WERI-Rb-1 (cell line): ENCODE results near the gene JPT1.

Experiments
- DNase-seq: peaks from one replicate; pipeline ENCODE4 v3.0.0-alpha.2; 2020
- H3K27ac ChIP-seq: fragments of 250-450 bp; sonication (Bioruptor Pico); 2 replicates; pipeline ENCODE4 v1.5.1; 2020; ENCODE audit warnings: mild to moderate bottlenecking, moderate library complexity
- H3K27me3 ChIP-seq: fragments of 250-450 bp; sonication (Bioruptor Pico); 2 replicates; pipeline ENCODE4 v1.5.1; 2021; ENCODE audit warnings: mild to moderate bottlenecking, low read depth, moderate library complexity; ENCODE audit not compliant: insufficient read depth, severe bottlenecking
- H3K36me3 ChIP-seq: fragments of 250-450 bp; sonication (Bioruptor Pico); 2 replicates; pipeline ENCODE4 v1.5.1; 2020; ENCODE audit warnings: mild to moderate bottlenecking, moderate library complexity
- H3K4me3 ChIP-seq: 2 replicates; pipeline ENCODE4 v1.5.1; 2011; ENCODE audit warnings: low read depth, mild to moderate bottlenecking, control low read depth, low read length
- H3K9me3 ChIP-seq: fragments of 250-450 bp; sonication (Bioruptor Pico); 2 replicates; pipeline ENCODE4 v1.5.1; 2021; ENCODE audit warnings: mild to moderate bottlenecking, moderate library complexity; ENCODE audit not compliant: severe bottlenecking
- TF ChIP-seq, protein P1 (sequence below): IDR thresholded peaks from 2 replicates; pipeline ENCODE4 v1.5.1; 2011; ENCODE audit warnings: low read depth, mild to moderate bottlenecking, control low read depth, inconsistent platforms, low read length

Gene JPT1

DNA sequence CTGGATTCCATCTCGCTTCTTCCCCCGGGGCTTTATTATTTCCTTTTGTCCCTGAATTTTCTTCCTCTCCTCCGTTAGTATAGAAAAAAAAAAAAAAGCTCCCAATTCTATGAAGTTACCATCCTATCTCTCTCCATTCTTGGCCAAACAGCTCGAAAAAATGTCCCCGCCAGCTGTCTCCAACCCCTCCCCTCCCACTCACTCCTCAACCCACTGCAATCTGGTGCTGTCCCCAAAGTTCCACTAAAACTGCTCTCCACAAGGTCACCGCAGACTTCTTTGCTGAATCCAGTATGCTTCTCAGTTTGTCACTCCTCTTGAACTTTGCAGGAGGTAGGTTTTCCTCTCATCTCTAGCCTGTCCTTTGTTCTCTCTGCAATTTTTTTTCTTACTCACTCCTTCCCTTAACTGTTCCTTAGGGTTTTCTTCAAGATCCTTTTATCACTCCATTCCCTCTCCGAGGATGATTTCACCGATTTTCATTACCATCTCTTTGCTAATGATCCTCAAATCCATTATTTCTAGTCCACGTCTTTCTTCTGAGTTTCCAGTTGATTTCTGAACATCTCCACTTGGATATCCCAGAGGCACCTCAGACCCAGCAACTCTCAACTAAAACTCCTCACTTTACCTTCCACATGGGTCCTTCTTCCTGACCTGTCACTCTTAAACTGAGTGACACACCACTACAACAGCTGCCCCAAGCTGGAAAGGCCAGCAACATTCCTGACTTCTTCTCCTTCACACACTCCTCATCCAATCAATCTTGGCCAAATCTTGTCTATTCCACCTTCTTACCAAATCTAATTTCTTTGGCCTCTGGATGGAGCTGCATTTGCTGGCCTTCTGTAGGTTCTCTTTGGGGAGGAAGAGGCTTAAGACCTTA, 29.9 kb upstream of the JPT1 start:
- Histone ChIP-seq H3K4me3 (no peak overlapping the region), H3K27ac (no peak overlapping the region), H3K9me3 (peaks cover 4% of the 10 kb centered on the region), H3K27me3 (no peaks in the 10 kb centered on the region), H3K36me3 (peaks cover 30% of the 10 kb centered on the region)
- DNase-seq: no peak
- TF ChIP-seq, protein P1, sequence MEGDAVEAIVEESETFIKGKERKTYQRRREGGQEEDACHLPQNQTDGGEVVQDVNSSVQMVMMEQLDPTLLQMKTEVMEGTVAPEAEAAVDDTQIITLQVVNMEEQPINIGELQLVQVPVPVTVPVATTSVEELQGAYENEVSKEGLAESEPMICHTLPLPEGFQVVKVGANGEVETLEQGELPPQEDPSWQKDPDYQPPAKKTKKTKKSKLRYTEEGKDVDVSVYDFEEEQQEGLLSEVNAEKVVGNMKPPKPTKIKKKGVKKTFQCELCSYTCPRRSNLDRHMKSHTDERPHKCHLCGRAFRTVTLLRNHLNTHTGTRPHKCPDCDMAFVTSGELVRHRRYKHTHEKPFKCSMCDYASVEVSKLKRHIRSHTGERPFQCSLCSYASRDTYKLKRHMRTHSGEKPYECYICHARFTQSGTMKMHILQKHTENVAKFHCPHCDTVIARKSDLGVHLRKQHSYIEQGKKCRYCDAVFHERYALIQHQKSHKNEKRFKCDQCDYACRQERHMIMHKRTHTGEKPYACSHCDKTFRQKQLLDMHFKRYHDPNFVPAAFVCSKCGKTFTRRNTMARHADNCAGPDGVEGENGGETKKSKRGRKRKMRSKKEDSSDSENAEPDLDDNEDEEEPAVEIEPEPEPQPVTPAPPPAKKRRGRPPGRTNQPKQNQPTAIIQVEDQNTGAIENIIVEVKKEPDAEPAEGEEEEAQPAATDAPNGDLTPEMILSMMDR: no peak

DNA sequence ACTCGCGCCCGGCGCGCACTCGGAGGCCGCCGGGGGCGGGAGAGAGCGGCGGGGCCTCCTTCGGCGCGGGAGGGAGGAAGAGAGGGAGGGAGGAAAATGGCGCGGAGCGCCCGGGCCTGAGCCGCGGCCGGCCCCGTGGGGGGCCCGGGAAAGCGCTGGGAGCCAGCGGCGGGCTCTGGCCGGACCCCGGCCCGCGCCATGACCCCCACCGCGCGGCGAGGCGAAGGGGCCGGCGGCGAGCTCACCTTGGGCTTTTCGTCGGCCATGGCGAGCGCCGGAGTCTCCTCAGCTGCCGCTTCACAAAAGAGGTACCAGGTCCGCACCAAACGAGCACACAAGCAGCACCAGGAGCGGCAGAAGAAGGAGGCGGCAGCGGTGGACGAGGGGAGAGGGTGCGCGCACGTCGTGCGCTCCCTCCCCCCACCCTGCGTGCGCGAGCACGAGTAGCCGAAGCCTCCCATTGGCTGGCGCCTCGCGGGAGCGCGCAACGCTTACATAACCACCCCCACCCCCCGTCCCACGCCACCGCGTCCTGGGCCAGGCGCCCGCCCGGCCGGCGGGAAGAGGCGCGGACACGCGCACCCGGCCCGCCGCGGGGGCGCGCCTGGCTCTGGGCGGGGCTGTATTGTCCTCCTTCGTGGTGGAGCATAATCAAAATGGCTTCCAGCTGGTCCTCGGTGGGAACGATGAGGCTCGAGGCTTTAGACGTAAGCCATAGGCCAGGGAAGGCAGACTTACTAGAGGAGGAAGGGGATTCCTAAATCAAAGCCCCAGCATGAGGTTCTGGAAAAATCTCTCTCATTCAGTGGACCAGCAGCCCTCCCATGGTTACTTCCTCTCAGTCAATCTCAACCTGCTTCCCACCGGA, 28.5 kb upstream of the JPT1 start, which contains the start of gene SUMO2:
SUMO2 (minus strand) TSS at position 391 of the 868 bp plus-strand sequence; CDS start at position 266, 125 bp downstream.
- Histone ChIP-seq H3K27ac (peak within 1 kb of the TSS; percentile 99), H3K27me3 (no peaks in the 10 kb centered on the region), H3K9me3 (peaks cover 4% of the 10 kb centered on the region), H3K4me3 (peak within 1 kb of the TSS; percentile 86), H3K36me3 (peaks cover 42% of the 10 kb centered on the region)
- DNase-seq: peak; percentile 98
- TF ChIP-seq, protein P1: no peak

DNA sequence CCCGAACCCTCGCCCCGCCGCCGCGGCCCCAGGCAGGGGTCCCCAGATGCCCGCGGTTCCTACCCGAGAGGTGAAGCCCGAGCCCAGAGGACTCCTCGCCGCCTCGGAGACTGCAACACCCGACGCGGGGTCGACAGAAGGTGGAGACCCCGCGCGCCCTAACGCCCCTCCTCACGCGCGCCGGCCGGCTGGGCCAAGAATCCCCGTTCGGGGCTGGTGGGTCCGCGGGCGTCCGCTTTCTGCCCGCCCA, 27.9 kb upstream of the JPT1 start:
- TF ChIP-seq, protein P1: no peak
- H3K27me3 ChIP-seq: no peaks in the 10 kb centered on the region
- H3K36me3 ChIP-seq: peaks cover 48% of the 10 kb centered on the region
- H3K27ac ChIP-seq: peak overlapping the region; percentile 99
- H3K4me3 ChIP-seq: peak overlapping the region; percentile 86
- H3K9me3 ChIP-seq: peaks cover 4% of the 10 kb centered on the region
- DNase-seq: no peak

DNA sequence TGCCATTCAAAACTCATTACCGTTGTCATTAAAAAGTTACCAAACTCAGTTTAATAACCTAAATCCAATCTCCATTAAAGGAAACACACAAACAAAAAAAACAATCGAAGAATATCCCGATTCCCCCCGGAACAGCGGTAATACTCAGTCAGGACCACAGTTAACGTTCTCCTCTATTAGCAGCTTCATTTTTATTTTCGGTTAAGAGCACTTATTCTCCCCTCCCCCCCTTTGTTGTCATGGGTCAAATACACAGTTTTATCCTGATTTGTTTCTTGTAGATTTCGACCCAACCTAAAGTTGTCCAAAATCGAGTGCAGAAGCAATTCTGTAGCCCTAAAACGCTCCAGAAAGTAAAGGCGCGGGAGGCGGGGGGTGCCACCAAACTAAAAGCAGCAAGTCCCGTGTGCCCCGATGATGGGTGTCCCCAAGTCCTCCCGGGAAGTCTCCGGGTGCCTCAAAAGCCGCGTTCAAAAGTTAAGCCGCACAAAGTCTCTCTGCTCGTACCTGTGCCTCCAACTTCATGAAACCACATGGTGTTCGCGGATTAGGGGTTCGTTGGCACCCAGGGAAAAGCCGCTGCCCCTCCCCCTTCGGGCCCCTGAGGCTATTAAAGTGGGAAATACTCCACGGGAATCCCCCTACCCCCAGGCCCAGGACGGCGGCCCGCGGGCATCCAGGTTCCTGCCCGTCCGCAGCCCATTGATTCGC, 27.5 kb upstream of the JPT1 start:
- Histone ChIP-seq H3K36me3 (peaks cover 53% of the 10 kb centered on the region), H3K27me3 (no peaks in the 10 kb centered on the region), H3K27ac (peak overlapping the region; percentile 99), H3K4me3 (peak overlapping the region; percentile 86), H3K9me3 (peaks cover 4% of the 10 kb centered on the region)
- peak; percentile 61 for DNase-seq
- TF ChIP-seq, protein P1: no peak

DNA sequence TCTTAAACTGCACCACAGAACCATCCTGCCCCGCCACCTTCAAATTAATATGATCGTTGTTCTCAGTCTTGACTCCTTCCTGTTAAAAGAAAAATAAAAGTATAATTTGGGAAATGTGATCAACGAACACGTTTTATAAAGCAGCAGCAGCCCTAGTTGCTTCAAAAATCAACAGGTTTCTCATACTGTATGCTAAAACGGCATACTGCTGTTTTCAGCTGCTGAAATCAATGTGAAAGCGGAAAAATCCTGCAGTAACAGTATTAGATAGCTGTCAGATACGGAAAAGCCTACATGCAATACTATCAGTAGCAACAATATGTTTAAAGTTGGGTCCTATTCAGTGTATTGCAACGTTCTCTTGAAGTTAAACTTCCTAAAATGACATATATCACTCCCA, 26.8 kb upstream of the JPT1 start:
- Histone ChIP-seq H3K9me3 (peaks cover 4% of the 10 kb centered on the region), H3K4me3 (peak overlapping the region; percentile 86), H3K27ac (no peak overlapping the region), H3K27me3 (no peaks in the 10 kb centered on the region), H3K36me3 (peaks cover 59% of the 10 kb centered on the region)
- no peak for DNase-seq
- TF ChIP-seq, protein P1: no peak
